ENCODE data around the gene RASL11B.
"Not testable (repeated sequence)": the region's sequence is repeated elsewhere in the genome, so short reads cannot be mapped to it uniquely, and the experiment has no call there.

DNA sequence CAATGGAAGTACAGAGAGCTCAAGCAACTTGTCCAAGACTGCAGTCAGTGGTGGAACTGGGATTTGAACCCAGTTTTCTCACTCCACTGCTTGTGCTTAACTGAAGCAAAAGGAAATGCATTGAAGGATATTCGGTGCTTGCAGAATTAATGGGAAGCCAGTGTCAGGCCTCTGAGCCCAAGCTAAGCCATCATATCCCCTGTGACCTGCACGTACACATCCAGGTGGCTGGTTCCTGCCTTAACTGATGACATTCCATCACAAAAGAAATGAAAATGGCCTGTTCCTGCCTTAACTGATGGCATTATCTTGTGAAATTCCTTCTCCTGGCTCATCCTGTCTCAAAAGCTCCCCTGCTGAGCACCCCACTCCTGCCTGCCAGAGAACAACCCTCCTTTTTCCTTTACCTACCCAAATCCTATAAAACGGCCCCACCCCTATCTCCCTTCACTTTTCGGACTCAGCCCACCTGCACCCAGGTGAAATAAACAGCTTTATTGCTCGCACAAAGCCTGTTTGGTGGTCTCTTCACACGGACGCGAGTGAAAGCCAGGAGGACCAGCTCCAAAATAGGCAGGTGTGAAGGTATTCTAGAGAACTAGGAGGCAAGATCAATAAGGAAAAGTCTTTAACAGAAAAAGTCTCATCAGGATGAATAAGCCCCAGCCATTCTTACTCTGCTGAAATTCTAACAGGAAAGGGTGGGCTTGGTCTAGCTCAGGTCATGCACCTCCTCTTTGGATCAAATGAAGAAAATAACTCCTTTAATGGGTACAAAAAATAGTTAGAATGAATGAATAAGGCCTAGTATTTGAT lies 27.3 kb upstream of the RASL11B start:
- not testable (repeated sequence) for TF ChIP-seq CTCF (conservative IDR thresholded peaks at IDR 0.05; ENCODE audit: low read length); EZH2phosphoT487 (IDR thresholded peaks at IDR 0.05; ENCODE audit: borderline replicate concordance)

Measured in Loucy (cell line).